ENCODE data around the gene DRC1.

Gene DRC1

GRCh38 chr2:26410764-26411243, 9.1 kb downstream of the DRC1 start:
- no peak for TF ChIP-seq CTCF (IDR thresholded peaks at IDR 0.05)

- no peak for TF ChIP-seq CTCF (IDR thresholded peaks at IDR 0.05)
Measured at GRCh38 chr2:26411419-26411818, 9.7 kb downstream of the DRC1 start.

- no peak for TF ChIP-seq CTCF (IDR thresholded peaks at IDR 0.05)
Measured at GRCh38 chr2:26412091-26412673, 10.5 kb downstream of the DRC1 start.

- TF ChIP-seq CTCF (IDR thresholded peaks at IDR 0.05): no peak
Measured at GRCh38 chr2:26414311-26414710, 12.6 kb downstream of the DRC1 start.

GRCh38 chr2:26421961-26422360, 20.2 kb downstream of the DRC1 start:
- no peak for TF ChIP-seq CTCF (IDR thresholded peaks at IDR 0.05)

GRCh38 chr2:26422947-26423629, 21.4 kb downstream of the DRC1 start:
- no peak for TF ChIP-seq CTCF (IDR thresholded peaks at IDR 0.05)

GRCh38 chr2:26423750-26424149, 22.0 kb downstream of the DRC1 start:
- no peak for TF ChIP-seq CTCF (IDR thresholded peaks at IDR 0.05)

Data from LNCAP (cell line).